H1 (cell line): ENCODE results near the gene NEU3. TPM values are rescaled to one million over a fixed set of nuclear protein-coding genes. Genes with fewer than 3 reads are reported as not detected.

Source experiments
- RAD21 ChIP-seq, 2 experiments: IDR thresholded peaks in 1 of 2; conservative IDR thresholded peaks in 1 of 2; 2 replicates each; pipeline ENCODE4 v1.6.1; 2011; ENCODE audit warnings: low read depth in 2 of 2, low read length in 2 of 2, improper control_type of control experiment in 1 of 2, inconsistent platforms in 1 of 2, mild to moderate bottlenecking in 1 of 2, moderate library complexity in 1 of 2
- polyA plus RNA-seq, 7 experiments: library from polyadenylated mRNA; depleted of rRNA in 3 of 7; stranded (reverse) in 5 of 7; unstranded in 2 of 7; fragments of >200 nt in 5 of 7; fragments of 200-250 nt in 2 of 7; gene quantifications; 1 replicate in 5 of 7; 2 replicates in 1 of 7; 4 replicates in 1 of 7; pipeline versions ENCODE4 v1.2.1 to v1.2.3, GENCODE V29; 2011 to 2013; ENCODE audit warnings: missing spikeins in 2 of 7, mixed read lengths in 2 of 7
- total RNA-seq: library from RNA; stranded (reverse); fragmentation: NEBNext Ultra II Directional; extraction: Animal tissue kit (Norgen Biotek cat#: 25700); gene quantifications from 2 replicates; pipeline ENCODE4 v1.2.1, GENCODE V29; 2021

Gene NEU3
- total and polyA plus RNA-seq, 2 of the 8 experiments (the other 6 are each of a cell fraction or from before 2014, with no cell fraction given) = 8.9 to 15.6 TPM

- TF ChIP-seq RAD21 (IDR thresholded peaks at IDR 0.05 in 1 of 2, conservative IDR thresholded peaks at IDR 0.05 in 1 of 2; ENCODE audit: low read depth in 2 of 2, low read length in 2 of 2) = peak; percentile 62 to 70
These were observed 43.2 kb downstream of the NEU3 start (continued) for GRCh38 chr11:75031771-75032549.
